Measurements from ENCODE around the gene ZC3H18. TPM values are rescaled to one million over a fixed set of nuclear protein-coding genes. Genes with fewer than 3 reads are reported as not detected.

ZC3H18 gene
- polyA plus RNA-seq, 1 donor from 2014 or later: 12.8 TPM

DNA sequence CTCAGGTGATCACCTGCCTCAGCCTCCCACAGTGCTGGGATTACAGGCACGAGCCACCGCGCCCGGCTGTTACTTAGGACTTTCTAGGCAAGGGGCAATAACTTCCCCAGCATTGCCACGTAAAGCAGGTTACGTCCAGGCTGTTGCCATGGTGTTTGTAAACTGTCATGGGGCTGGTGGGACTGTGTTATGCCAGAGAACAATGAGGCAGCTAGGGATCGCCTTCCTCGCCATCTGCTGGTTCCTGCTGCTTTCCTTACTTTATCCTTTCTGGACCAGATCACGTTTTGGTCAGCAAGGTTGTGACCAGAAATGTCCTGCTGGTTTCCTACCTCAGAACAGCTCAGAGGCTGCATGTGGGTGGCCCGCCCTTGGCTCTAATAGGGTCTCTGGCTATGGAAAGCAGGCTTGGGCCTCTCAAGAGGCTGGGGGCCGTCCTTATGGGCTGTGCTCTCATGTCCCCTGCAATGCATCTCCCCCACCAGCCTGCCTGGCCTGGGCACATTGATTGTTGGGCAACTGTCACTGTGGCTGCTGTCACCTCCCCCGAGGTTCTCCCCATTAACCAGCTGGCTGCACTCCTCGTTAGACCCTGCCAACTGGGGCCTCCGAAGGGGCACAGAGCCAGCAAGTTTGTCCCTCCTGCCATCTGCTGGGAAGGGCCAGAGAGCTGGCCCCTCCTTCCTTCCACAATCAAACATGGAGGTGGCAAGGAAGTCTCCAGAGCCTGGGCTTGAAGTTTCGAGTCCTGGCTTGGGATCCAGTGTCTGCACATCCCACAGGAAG, 28.2 kb upstream of the ZC3H18 start:
- Histone ChIP-seq H3K9me3 (ENCODE audit: low read length) (no peaks in the 10 kb centered on the region), H2AFZ (ENCODE audit: low read depth, low read length) (no peak overlapping the region), H4K20me1 (ENCODE audit: insufficient read depth) (no peaks in the 10 kb centered on the region), H3F3A (ENCODE audit: insufficient read depth, low read length, poor library complexity, severe bottlenecking) (no peaks in the 10 kb centered on the region), H3K27me3 (ENCODE audit: insufficient read depth, low read depth, low read length) (peaks cover 5% of the 10 kb centered on the region), H3K9ac (ENCODE audit: low read length) (no peak overlapping the region), H3K9me2 (ENCODE audit: insufficient read depth, low read length) (no peaks in the 10 kb centered on the region), H3K4me3 (ENCODE audit: low read length) (no peak overlapping the region), H3K4me2 (ENCODE audit: low read length) (no peak overlapping the region), H3K27ac (ENCODE audit: low read length) (no peak overlapping the region), H3K36me3 (ENCODE audit: insufficient read depth, low read length) (no peaks in the 10 kb centered on the region), H3K79me2 (replicated peaks; ENCODE audit: insufficient read depth, low read length) (no peaks in the 10 kb centered on the region)
- TF ChIP-seq, protein P1, sequence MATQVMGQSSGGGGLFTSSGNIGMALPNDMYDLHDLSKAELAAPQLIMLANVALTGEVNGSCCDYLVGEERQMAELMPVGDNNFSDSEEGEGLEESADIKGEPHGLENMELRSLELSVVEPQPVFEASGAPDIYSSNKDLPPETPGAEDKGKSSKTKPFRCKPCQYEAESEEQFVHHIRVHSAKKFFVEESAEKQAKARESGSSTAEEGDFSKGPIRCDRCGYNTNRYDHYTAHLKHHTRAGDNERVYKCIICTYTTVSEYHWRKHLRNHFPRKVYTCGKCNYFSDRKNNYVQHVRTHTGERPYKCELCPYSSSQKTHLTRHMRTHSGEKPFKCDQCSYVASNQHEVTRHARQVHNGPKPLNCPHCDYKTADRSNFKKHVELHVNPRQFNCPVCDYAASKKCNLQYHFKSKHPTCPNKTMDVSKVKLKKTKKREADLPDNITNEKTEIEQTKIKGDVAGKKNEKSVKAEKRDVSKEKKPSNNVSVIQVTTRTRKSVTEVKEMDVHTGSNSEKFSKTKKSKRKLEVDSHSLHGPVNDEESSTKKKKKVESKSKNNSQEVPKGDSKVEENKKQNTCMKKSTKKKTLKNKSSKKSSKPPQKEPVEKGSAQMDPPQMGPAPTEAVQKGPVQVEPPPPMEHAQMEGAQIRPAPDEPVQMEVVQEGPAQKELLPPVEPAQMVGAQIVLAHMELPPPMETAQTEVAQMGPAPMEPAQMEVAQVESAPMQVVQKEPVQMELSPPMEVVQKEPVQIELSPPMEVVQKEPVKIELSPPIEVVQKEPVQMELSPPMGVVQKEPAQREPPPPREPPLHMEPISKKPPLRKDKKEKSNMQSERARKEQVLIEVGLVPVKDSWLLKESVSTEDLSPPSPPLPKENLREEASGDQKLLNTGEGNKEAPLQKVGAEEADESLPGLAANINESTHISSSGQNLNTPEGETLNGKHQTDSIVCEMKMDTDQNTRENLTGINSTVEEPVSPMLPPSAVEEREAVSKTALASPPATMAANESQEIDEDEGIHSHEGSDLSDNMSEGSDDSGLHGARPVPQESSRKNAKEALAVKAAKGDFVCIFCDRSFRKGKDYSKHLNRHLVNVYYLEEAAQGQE (IDR thresholded peaks at IDR 0.05; ENCODE audit: borderline replicate concordance): no peak

DNA sequence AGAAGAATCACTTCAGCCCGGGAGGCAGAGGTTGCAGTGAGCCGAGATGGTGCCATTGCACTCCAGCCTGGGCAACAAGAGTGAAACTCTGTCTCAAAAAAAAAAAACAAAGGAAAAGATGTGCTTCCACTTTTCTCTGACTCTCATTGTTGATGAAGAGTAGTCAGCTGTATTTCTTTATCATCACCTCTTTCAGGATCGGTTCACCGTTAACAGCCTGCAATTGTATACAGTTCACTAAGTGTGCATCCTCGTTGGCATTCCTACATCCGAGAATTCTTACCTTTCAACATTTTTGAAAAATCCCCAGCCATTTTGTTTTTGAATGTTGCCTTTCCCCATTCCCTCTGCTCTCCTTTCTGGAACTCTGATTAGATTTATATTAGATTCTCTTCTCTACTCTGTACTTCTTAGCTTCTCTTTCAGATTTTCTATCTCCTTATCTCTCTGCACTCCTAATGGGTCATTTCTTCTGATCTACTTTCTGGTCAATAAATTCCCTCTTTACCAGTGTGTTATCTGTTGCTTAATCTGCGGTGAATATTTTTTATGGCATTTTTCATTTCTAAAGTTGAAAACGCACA, 26.9 kb upstream of the ZC3H18 start:
- TF ChIP-seq EZH2 (IDR thresholded peaks at IDR 0.05; ENCODE audit: borderline replicate concordance, insufficient read depth, low read length, poor library complexity, severe bottlenecking) (no peak), RAD21 (conservative IDR thresholded peaks at IDR 0.05) (no peak), EP300 (conservative IDR thresholded peaks at IDR 0.05; ENCODE audit: poor library complexity, severe bottlenecking) (no peak), TAF1 (IDR thresholded peaks at IDR 0.05; ENCODE audit: low read depth) (no peak), POLR2AphosphoS5 (IDR thresholded peaks at IDR 0.05) (no peak), SMC3 (conservative IDR thresholded peaks at IDR 0.05; ENCODE audit: poor library complexity) (no peak), MXI1 (conservative IDR thresholded peaks at IDR 0.05; ENCODE audit: poor library complexity, severe bottlenecking) (no peak)
- TF ChIP-seq, protein P2, sequence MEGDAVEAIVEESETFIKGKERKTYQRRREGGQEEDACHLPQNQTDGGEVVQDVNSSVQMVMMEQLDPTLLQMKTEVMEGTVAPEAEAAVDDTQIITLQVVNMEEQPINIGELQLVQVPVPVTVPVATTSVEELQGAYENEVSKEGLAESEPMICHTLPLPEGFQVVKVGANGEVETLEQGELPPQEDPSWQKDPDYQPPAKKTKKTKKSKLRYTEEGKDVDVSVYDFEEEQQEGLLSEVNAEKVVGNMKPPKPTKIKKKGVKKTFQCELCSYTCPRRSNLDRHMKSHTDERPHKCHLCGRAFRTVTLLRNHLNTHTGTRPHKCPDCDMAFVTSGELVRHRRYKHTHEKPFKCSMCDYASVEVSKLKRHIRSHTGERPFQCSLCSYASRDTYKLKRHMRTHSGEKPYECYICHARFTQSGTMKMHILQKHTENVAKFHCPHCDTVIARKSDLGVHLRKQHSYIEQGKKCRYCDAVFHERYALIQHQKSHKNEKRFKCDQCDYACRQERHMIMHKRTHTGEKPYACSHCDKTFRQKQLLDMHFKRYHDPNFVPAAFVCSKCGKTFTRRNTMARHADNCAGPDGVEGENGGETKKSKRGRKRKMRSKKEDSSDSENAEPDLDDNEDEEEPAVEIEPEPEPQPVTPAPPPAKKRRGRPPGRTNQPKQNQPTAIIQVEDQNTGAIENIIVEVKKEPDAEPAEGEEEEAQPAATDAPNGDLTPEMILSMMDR (IDR thresholded peaks at IDR 0.05; ENCODE audit: poor library complexity, severe bottlenecking): no peak
- TF ChIP-seq, protein P1 (IDR thresholded peaks at IDR 0.05; ENCODE audit: borderline replicate concordance): no peak
- no peaks in the 10 kb centered on the region for H3K79me2 ChIP-seq (replicated peaks; ENCODE audit: insufficient read depth, low read length)
- no peak overlapping the region for H3K4me3 ChIP-seq (ENCODE audit: low read length)
- H3K9me2 ChIP-seq (ENCODE audit: insufficient read depth, low read length): no peaks in the 10 kb centered on the region
- H4K20me1 ChIP-seq (ENCODE audit: insufficient read depth): no peaks in the 10 kb centered on the region
- H3F3A ChIP-seq (ENCODE audit: insufficient read depth, low read length, poor library complexity, severe bottlenecking): no peaks in the 10 kb centered on the region
- peaks cover 11% of the 10 kb centered on the region for H3K27me3 ChIP-seq (ENCODE audit: insufficient read depth, low read depth, low read length)
- no peak overlapping the region for H3K27ac ChIP-seq (ENCODE audit: low read length)
- no peak overlapping the region for H2AFZ ChIP-seq (ENCODE audit: low read depth, low read length)
- no peaks in the 10 kb centered on the region for H3K36me3 ChIP-seq (ENCODE audit: insufficient read depth, low read length)
- H3K9me3 ChIP-seq (ENCODE audit: low read length): no peaks in the 10 kb centered on the region
- H3K9ac ChIP-seq (ENCODE audit: low read length): no peak overlapping the region
- H3K4me2 ChIP-seq (ENCODE audit: low read length): no peak overlapping the region
